Prostate gland (tissue), 2 donors: ENCODE results near the gene RPUSD1.

Experiments used
- CTCF ChIP-seq, 4 experiments: fragments of 200-600 bp in 2 of 4; fragments of 450-650 bp in 2 of 4; sonication (generic) in 2 of 4; IDR thresholded peaks; 1 replicate in 3 of 4; 2 replicates in 1 of 4; pipeline ENCODE4 v1.5.1; 2016 to 2019; ENCODE audit warnings: antibody characterized with exemption in 4 of 4, mild to moderate bottlenecking in 2 of 4, moderate library complexity in 2 of 4
- POLR2AphosphoS5 ChIP-seq: sonication (generic); formaldehyde crosslinking; IDR thresholded peaks from one replicate; pipeline ENCODE4 v1.6.1; 2017; ENCODE audit warnings: antibody characterized with exemption

GRCh38 chr16:769934-770333, 18.2 kb downstream of the RPUSD1 start:
- no peak for TF ChIP-seq CTCF (IDR thresholded peaks at IDR 0.05)
- no peak for TF ChIP-seq POLR2AphosphoS5
